AG10803 (cell line): ENCODE data around the gene LRRC75B.

ENCODE experiments used
- DNase-seq: peaks from one replicate; pipeline ENCODE4 v3.0.0; 2010; ENCODE audit warnings: low read depth
- H3K4me3 ChIP-seq: 2 replicates; pipeline ENCODE4 v1.5.1; 2011; ENCODE audit warnings: mild to moderate bottlenecking, low read length, control low read depth
- TF ChIP-seq, protein P1 (sequence below): conservative IDR thresholded peaks from 2 replicates; pipeline ENCODE4 v1.5.1; 2011; ENCODE audit warnings: mild to moderate bottlenecking, low read length, control low read depth, inconsistent platforms

LRRC75B gene

GRCh38 chr22:24589518-24590030 is 3.3 kb downstream of the LRRC75B start:
- TF ChIP-seq, protein P1, sequence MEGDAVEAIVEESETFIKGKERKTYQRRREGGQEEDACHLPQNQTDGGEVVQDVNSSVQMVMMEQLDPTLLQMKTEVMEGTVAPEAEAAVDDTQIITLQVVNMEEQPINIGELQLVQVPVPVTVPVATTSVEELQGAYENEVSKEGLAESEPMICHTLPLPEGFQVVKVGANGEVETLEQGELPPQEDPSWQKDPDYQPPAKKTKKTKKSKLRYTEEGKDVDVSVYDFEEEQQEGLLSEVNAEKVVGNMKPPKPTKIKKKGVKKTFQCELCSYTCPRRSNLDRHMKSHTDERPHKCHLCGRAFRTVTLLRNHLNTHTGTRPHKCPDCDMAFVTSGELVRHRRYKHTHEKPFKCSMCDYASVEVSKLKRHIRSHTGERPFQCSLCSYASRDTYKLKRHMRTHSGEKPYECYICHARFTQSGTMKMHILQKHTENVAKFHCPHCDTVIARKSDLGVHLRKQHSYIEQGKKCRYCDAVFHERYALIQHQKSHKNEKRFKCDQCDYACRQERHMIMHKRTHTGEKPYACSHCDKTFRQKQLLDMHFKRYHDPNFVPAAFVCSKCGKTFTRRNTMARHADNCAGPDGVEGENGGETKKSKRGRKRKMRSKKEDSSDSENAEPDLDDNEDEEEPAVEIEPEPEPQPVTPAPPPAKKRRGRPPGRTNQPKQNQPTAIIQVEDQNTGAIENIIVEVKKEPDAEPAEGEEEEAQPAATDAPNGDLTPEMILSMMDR, result no peak
- H3K4me3 ChIP-seq, result no peak overlapping the region
- no peak for DNase-seq

DNA sequence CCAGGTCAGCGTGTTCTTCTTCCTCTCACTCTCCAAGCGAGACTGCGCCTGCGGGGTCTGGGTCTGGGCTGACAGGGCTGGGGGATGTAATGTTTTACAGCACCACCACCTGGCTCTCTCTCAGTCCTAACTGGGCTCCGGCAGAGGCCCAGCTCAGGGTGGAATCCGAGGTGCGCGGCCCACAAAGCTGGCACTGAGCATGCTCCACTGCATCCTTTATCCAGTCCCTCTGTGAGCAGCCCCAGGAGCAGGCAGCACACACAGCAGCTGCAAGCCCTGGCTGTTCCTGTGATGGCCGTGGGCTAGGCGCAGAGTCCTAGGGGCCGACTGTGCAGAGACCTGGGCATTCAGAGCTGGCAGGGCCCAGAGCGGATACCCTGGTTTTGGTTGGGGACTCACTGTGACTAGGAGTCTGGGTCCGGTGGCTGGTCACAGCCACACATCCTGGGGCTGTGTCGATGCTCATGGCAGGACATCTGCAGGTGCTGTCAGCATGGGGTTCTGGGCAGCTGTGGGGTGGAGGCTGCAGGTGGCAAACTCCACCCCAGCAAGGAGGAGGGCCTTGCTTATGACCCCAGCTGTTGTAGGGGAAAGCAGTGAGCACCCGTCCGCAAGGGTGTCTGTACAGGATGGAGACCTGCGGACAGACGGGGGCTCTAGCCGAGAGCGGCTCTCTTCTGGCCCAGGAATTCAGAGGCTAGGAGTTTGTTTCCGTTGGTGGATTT is 4.0 kb downstream of the LRRC75B start:
- no peak for DNase-seq
- TF ChIP-seq, protein P1, result no peak
- H3K4me3 ChIP-seq, result no peak overlapping the region

GRCh38 chr22:24588381-24588756 is 4.5 kb downstream of the LRRC75B start:
- no peak for DNase-seq
- TF ChIP-seq, protein P1, result no peak
- H3K4me3 ChIP-seq, result no peak overlapping the region

DNA sequence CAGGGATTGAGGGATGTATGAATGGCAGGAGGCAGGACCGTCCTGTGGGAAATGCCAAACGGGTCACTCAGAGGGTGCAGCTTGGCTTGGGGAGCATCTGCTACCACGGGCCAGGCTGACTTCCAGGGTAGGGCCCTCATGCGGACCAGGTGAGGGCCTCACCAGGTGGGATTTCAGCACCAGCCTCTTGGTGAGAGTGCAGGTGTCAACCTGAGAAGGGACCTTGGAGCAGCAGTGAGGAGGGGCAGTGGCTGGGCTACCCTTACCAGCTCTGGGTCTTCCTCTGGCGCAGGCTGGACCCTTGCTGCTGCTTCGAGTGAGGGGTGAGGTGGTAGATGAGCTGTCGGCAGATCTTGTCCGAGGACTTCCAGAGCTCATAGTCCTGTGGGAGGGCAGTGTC is 4.9 kb downstream of the LRRC75B start:
- DNase-seq, result no peak
- H3K4me3 ChIP-seq, result no peak overlapping the region
- TF ChIP-seq, protein P1, result no peak

DNA sequence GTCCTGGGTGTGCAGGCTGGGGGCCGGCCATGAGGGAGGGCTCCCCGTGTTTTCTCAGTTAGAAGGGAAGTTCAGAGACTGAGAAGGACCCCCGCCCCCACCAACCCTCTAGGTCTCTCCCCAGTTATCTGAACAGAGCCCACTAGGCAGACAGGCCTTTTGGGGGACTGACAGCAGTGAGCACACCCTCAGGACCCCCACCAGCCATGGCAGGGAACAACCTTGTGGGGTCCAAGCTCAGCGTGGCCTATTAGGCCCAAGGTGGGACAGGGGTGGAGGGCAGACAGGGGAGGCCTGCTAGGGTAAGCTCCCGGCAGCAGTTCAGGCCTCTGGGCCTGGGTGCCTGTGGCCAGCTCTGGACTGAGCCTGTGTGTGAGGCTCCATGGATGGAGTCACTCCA is 5.6 kb downstream of the LRRC75B start:
- no peak overlapping the region for H3K4me3 ChIP-seq
- DNase-seq, result no peak
- TF ChIP-seq, protein P1, result no peak

- no peak for DNase-seq
- no peak overlapping the region for H3K4me3 ChIP-seq
- TF ChIP-seq, protein P1, result no peak
Measured at GRCh38 chr22:24585927-24586546, 6.8 kb downstream of the LRRC75B start.

DNA sequence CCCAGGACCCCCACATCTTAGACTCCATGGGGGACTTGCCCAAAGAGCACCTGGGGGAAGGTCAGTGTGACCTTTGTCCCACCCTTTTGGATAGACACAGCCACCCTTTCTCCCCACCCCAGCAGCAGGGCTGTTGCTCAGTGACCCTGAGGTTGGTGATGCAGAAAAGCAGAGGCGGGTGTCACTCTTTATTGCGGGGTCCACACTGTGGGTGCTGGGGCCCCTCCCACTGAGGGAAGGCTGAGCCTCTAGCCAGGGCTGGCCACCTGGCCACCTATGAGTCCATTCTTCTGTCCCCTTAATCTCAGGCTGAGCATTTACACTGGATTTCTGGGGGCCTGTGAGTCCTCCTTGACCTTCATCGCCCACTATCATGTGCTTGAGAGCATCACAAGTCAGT is 7.4 kb downstream of the LRRC75B start:
- no peak overlapping the region for H3K4me3 ChIP-seq
- TF ChIP-seq, protein P1, result no peak
- no peak for DNase-seq
